H1 (cell line): ENCODE results near the gene OR5B3. TPM values are rescaled to one million over a fixed set of nuclear protein-coding genes. Genes with fewer than 3 reads are reported as not detected.

Experiments used
- CTCF ChIA-PET: fragments of 300-600 bp; sonication (Branson Sonifier 250); formaldehyde crosslinking; loops from one replicate; lab custom pipeline; 2021; ENCODE audit not compliant: partially characterized antibody; lab: Charles Lee
- POLR2A ChIA-PET: fragments of 300-600 bp; sonication (Branson Sonifier 250); formaldehyde crosslinking; loops from one replicate; lab custom pipeline; 2021; ENCODE audit warnings: inconsistent platforms; ENCODE audit not compliant: partially characterized antibody; lab: Charles Lee
- DNase-seq, 2 experiments: peaks; one replicate each; pipeline versions ENCODE4 v3.0.0 to v3.0.0-alpha.2; 2010 to 2022; ENCODE audit warnings: low spot score in 2 of 2, low read depth in 1 of 2, mixed read lengths in 1 of 2
- FAIRE-seq: peaks from 2 replicates; lab custom pipeline; 2011; peaks lifted over from hg19 to GRCh38; lab: Jason Lieb, UNC
- H2AFZ ChIP-seq: 2 replicates; pipeline ENCODE4 v1.8.1; 2012; ENCODE audit warnings: low read length, inconsistent platforms
- H2AK5ac ChIP-seq: 2 replicates; pipeline ENCODE4 v1.6.1; 2013; ENCODE audit warnings: low read depth, low read length
- H2BK120ac ChIP-seq: replicated peaks from 2 replicates; pipeline ENCODE3; 2013; ENCODE audit warnings: low read depth, low read length, inconsistent platforms
- H2BK12ac ChIP-seq: 2 replicates; pipeline ENCODE4 v1.6.1; 2013; ENCODE audit warnings: low read depth, low read length
- H2BK15ac ChIP-seq: 2 replicates; pipeline ENCODE4 v1.6.1; 2013; ENCODE audit warnings: low read length
- H2BK20ac ChIP-seq: 2 replicates; pipeline ENCODE4 v1.6.1; 2013; ENCODE audit warnings: low read length
- H2BK5ac ChIP-seq: 2 replicates; pipeline ENCODE4 v1.6.1; 2013; ENCODE audit warnings: low read depth, low read length
- H3K14ac ChIP-seq: 2 replicates; pipeline ENCODE4 v1.6.1; 2013; ENCODE audit warnings: inconsistent platforms; ENCODE audit not compliant: insufficient read length
- H3K18ac ChIP-seq: 2 replicates; pipeline ENCODE4 v1.6.1; 2013; ENCODE audit warnings: low read length; ENCODE audit errors: extremely low read depth
- H3K23ac ChIP-seq: 2 replicates; pipeline ENCODE4 v1.6.1; 2013; ENCODE audit warnings: inconsistent platforms; ENCODE audit not compliant: insufficient read length
- H3K23me2 ChIP-seq: 2 replicates; pipeline ENCODE4 v1.6.1; 2013; ENCODE audit warnings: low read depth, low read length
- H3K27ac ChIP-seq: 2 replicates; pipeline ENCODE4 v1.6.1; 2011; ENCODE audit warnings: low read depth, low read length, inconsistent platforms
- H3K27me3 ChIP-seq, 4 experiments: replicated peaks in 1 of 4; 1 replicate in 1 of 4; 2 replicates in 3 of 4; pipeline versions ENCODE4 v1.6.1 to v1.8.1; 2011 to 2013; ENCODE audit warnings: low read length in 3 of 4, mild to moderate bottlenecking in 3 of 4, inconsistent platforms in 2 of 4, mixed read lengths in 2 of 4, moderate library complexity in 1 of 4; ENCODE audit not compliant: control insufficient read depth in 3 of 4, insufficient read depth in 3 of 4; ENCODE audit errors: extremely low read depth in 1 of 4
- H3K36me3 ChIP-seq, 4 experiments: 2 replicates each; pipeline versions ENCODE4 v1.6.1 to v1.8.1; 2011 to 2013; ENCODE audit warnings: mild to moderate bottlenecking in 4 of 4, low read length in 3 of 4, moderate library complexity in 2 of 4, control low read depth in 1 of 4, inconsistent platforms in 1 of 4; ENCODE audit not compliant: insufficient read depth in 4 of 4, control insufficient read depth in 2 of 4
- H3K4ac ChIP-seq: replicated peaks from 2 replicates; pipeline ENCODE3; 2013; ENCODE audit warnings: low read length, low read depth, mixed read lengths, inconsistent platforms; ENCODE audit not compliant: insufficient read length
- H3K4me1 ChIP-seq, 4 experiments: replicated peaks in 1 of 4; 1 replicate in 1 of 4; 2 replicates in 3 of 4; pipeline versions ENCODE4 v1.6.1 to v1.8.1; 2011 to 2013; ENCODE audit warnings: low read length in 3 of 4, inconsistent platforms in 2 of 4, mixed read lengths in 1 of 4; ENCODE audit not compliant: insufficient read depth in 4 of 4, control insufficient read depth in 3 of 4
- H3K4me2 ChIP-seq, 2 experiments: 2 replicates each; pipeline versions ENCODE4 v1.6.1 to v1.8.1; 2011 to 2013; ENCODE audit warnings: low read depth in 2 of 2, low read length in 2 of 2, control low read depth in 1 of 2, inconsistent platforms in 1 of 2, mild to moderate bottlenecking in 1 of 2; ENCODE audit not compliant: insufficient read depth in 1 of 2
- H3K4me3 ChIP-seq, 4 experiments: fragments of 200-600, 300-600 bp in 1 of 4; sonication (generic), shearing (Covaris generic), sonication (Bioruptor Twin) in 1 of 4; 2 replicates each; pipeline versions ENCODE4 v1.5.1 to v1.8.1; 2011 to 2016; ENCODE audit warnings: low read length in 4 of 4, low read depth in 3 of 4, control low read depth in 2 of 4, inconsistent platforms in 2 of 4, mild to moderate bottlenecking in 2 of 4, mixed read lengths in 1 of 4, moderate library complexity in 1 of 4; ENCODE audit not compliant: insufficient read depth in 2 of 4; ENCODE audit errors: extremely low read depth in 1 of 4
- H3K56ac ChIP-seq: replicated peaks from 2 replicates; pipeline ENCODE3; 2013; ENCODE audit warnings: low read depth, mild to moderate bottlenecking, mixed read lengths, low read length, inconsistent platforms; ENCODE audit not compliant: insufficient read length
- H3K79me1 ChIP-seq: 2 replicates; pipeline ENCODE4 v1.6.1; 2013; ENCODE audit warnings: low read depth, low read length, control low read depth
- H3K79me2 ChIP-seq, 2 experiments: 2 replicates each; pipeline versions ENCODE4 v1.6.1 to v1.8.1; 2012 to 2013; ENCODE audit warnings: low read length in 2 of 2, mild to moderate bottlenecking in 2 of 2, inconsistent platforms in 1 of 2; ENCODE audit not compliant: insufficient read depth in 2 of 2, control insufficient read depth in 1 of 2
- H3K9ac ChIP-seq, 4 experiments: replicated peaks in 1 of 4; 1 replicate in 1 of 4; 2 replicates in 3 of 4; pipeline versions ENCODE4 v1.6.1 to v1.8.1; 2011 to 2013; ENCODE audit warnings: low read depth in 3 of 4, low read length in 3 of 4, control low read depth in 2 of 4, mild to moderate bottlenecking in 2 of 4, moderate library complexity in 2 of 4, inconsistent platforms in 1 of 4; ENCODE audit errors: extremely low read depth in 1 of 4
- H3K9me3 ChIP-seq, 2 experiments: 2 replicates each; pipeline versions ENCODE4 v1.6.1 to v1.8.1; 2012 to 2013; ENCODE audit warnings: mild to moderate bottlenecking in 2 of 2, moderate library complexity in 2 of 2, control low read depth in 1 of 2, inconsistent platforms in 1 of 2, low read depth in 1 of 2, low read length in 1 of 2, mixed read lengths in 1 of 2; ENCODE audit not compliant: insufficient read depth in 2 of 2
- H4K20me1 ChIP-seq, 2 experiments: replicated peaks in 1 of 2; 2 replicates each; pipeline versions ENCODE3 to v1.8.1; 2011 to 2013; ENCODE audit warnings: inconsistent platforms in 2 of 2, low read length in 2 of 2, mild to moderate bottlenecking in 1 of 2; ENCODE audit not compliant: insufficient read depth in 2 of 2, control insufficient read depth in 1 of 2
- H4K5ac ChIP-seq: 2 replicates; pipeline ENCODE4 v1.6.1; 2013; ENCODE audit warnings: low read length, low read depth, mixed read lengths, inconsistent platforms; ENCODE audit not compliant: insufficient read length
- H4K8ac ChIP-seq: 2 replicates; pipeline ENCODE4 v1.8.0; 2013; ENCODE audit warnings: mild to moderate bottlenecking, moderate library complexity, low read length, inconsistent platforms; ENCODE audit not compliant: insufficient read depth; ENCODE audit errors: extremely low read depth
- H4K91ac ChIP-seq: replicated peaks from 2 replicates; pipeline ENCODE3; 2013; ENCODE audit warnings: low read length, mixed read lengths, inconsistent platforms; ENCODE audit not compliant: insufficient read length
- CHD2 ChIP-seq: IDR thresholded peaks from 2 replicates; pipeline ENCODE4 v1.6.1; 2012; ENCODE audit warnings: low read length, improper control_type of control experiment
- CREB1 ChIP-seq: IDR thresholded peaks from 2 replicates; pipeline ENCODE4 v1.6.1; 2012; ENCODE audit warnings: inconsistent platforms
- EP300 ChIP-seq, 2 experiments: IDR thresholded peaks; 1 replicate in 1 of 2; 2 replicates in 1 of 2; pipeline ENCODE4 v1.6.1; 2011 to 2012; ENCODE audit warnings: low read depth in 2 of 2, low read length in 2 of 2, mild to moderate bottlenecking in 2 of 2, borderline replicate concordance in 1 of 2, inconsistent platforms in 1 of 2, moderate library complexity in 1 of 2
- FOSL1 ChIP-seq: IDR thresholded peaks from 2 replicates; pipeline ENCODE4 v1.6.1; 2011; ENCODE audit warnings: mild to moderate bottlenecking, low read depth, low read length, moderate library complexity; ENCODE audit not compliant: insufficient read depth
- GABPA ChIP-seq: IDR thresholded peaks from 2 replicates; pipeline ENCODE4 v1.6.1; 2011; ENCODE audit warnings: mild to moderate bottlenecking, low read length, moderate library complexity, borderline replicate concordance; ENCODE audit not compliant: insufficient read depth
- KDM1A ChIP-seq: fragments of 200-600, 300-600 bp; sonication (generic); IDR thresholded peaks from 2 replicates; pipeline ENCODE4 v1.7.1; 2016; ENCODE audit warnings: mild to moderate bottlenecking, low read length, borderline replicate concordance
- RAD21 ChIP-seq, 2 experiments: IDR thresholded peaks in 1 of 2; conservative IDR thresholded peaks in 1 of 2; 2 replicates each; pipeline ENCODE4 v1.6.1; 2011; ENCODE audit warnings: low read depth in 2 of 2, low read length in 2 of 2, improper control_type of control experiment in 1 of 2, inconsistent platforms in 1 of 2, mild to moderate bottlenecking in 1 of 2, moderate library complexity in 1 of 2
- SAP30 ChIP-seq: fragments of 300-600 bp; sonication (generic); IDR thresholded peaks from 2 replicates; pipeline ENCODE4 v1.7.1; 2012; ENCODE audit warnings: low read length, moderate library complexity, mild to moderate bottlenecking, inconsistent platforms; ENCODE audit not compliant: insufficient read depth, insufficient replicate concordance
- TCF12 ChIP-seq: IDR thresholded peaks from 2 replicates; pipeline ENCODE4 v1.6.1; 2011; ENCODE audit warnings: low read depth, mild to moderate bottlenecking, low read length
- ZNF274 ChIP-seq: IDR thresholded peaks from 2 replicates; pipeline ENCODE4 v1.7.0; 2012; ENCODE audit warnings: low read length, borderline replicate concordance; ENCODE audit errors: extremely low read depth
- WGBS, 2 experiments: shearing (Covaris generic) in 1 of 2; methylation state at CpG; one replicate each; pipeline versions ENCODE4 v1.1.6 to v1.1.7; 2013 to 2015; ENCODE audit warnings: low lambda C conversion rate in 2 of 2, mixed read lengths in 2 of 2, inconsistent platforms in 1 of 2, low coverage in 1 of 2, missing lambda C conversion rate in 1 of 2; ENCODE audit not compliant: insufficient replicate concordance in 2 of 2, insufficient coverage in 1 of 2, insufficient read length in 1 of 2; ENCODE audit errors: extremely low coverage in 1 of 2, missing lambda C conversion rate in 1 of 2; 5-methylcytosine and 5-hydroxymethylcytosine counted together
- polyA plus RNA-seq, 7 experiments: library from polyadenylated mRNA; depleted of rRNA in 3 of 7; stranded (reverse) in 5 of 7; unstranded in 2 of 7; fragments of >200 nt in 5 of 7; fragments of 200-250 nt in 2 of 7; gene quantifications; 1 replicate in 5 of 7; 2 replicates in 1 of 7; 4 replicates in 1 of 7; pipeline versions ENCODE4 v1.2.1 to v1.2.3, GENCODE V29; 2011 to 2013; ENCODE audit warnings: missing spikeins in 2 of 7, mixed read lengths in 2 of 7
- total RNA-seq: library from RNA; stranded (reverse); fragmentation: NEBNext Ultra II Directional; extraction: Animal tissue kit (Norgen Biotek cat#: 25700); gene quantifications from 2 replicates; pipeline ENCODE4 v1.2.1, GENCODE V29; 2021
- TF ChIP-seq, protein P1 (sequence below), 3 experiments: IDR thresholded peaks; 1 replicate in 2 of 3; 2 replicates in 1 of 3; pipeline versions ENCODE4 v1.5.1 to v1.6.1; 2011; ENCODE audit warnings: low read length in 3 of 3, mild to moderate bottlenecking in 3 of 3, inconsistent platforms in 2 of 3, low read depth in 1 of 3, moderate library complexity in 1 of 3; ENCODE audit not compliant: insufficient read depth in 1 of 3; ENCODE audit errors: control extremely low read depth in 1 of 3

Gene OR5B3
- total and polyA plus RNA-seq, 2 of the 8 experiments (the other 6 are each of a cell fraction or from before 2014, with no cell fraction given) = not detected

DNA sequence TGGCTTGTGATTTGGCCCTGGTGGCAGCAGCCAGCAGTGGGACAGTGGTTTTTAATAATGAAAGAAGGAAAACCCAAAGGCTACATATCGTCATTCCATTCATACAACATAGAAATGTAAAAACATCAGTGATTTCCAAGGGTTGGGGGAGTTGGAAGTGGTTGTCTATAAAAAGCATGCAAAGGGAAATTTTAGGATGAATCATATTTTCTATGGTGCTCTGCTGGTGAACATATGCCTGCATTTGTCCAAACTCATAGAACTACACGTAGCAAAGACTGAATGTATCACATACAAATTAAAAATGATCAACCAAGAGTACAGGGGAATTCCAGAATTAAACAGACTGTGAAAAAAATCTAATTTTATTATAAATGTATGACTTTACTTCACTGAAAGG is 11.1 kb downstream of the OR5B3 start:
- Histone ChIP-seq H3K4ac (no peak overlapping the region), H3K14ac (no peak overlapping the region), H3K4me3 (no peak overlapping the region), H3K9ac (no peak overlapping the region), H2AFZ (no peak overlapping the region), H3K23ac (no peak overlapping the region), H3K79me2 (no peaks in the 10 kb centered on the region), H3K56ac (no peak overlapping the region), H2BK5ac (no peak overlapping the region), H3K27ac (no peak overlapping the region), H4K8ac (no peak overlapping the region), H3K18ac (no peak overlapping the region), H4K5ac (no peak overlapping the region), H3K9me3 (peaks cover 9 to 18% of the 10 kb centered on the region in 2 experiments), H2BK12ac (no peak overlapping the region), H3K23me2 (no peaks in the 10 kb centered on the region), H3K79me1 (no peaks in the 10 kb centered on the region), H3K4me1 (no peaks in the 10 kb centered on the region), H3K4me2 (no peak overlapping the region), H4K91ac (no peak overlapping the region), H3K36me3 (no peaks in the 10 kb centered on the region), H4K20me1 (no peaks in the 10 kb centered on the region), H2BK120ac (no peak overlapping the region), H2BK20ac (no peak overlapping the region), H3K27me3 (no peaks in the 10 kb centered on the region), H2BK15ac (no peak overlapping the region), H2AK5ac (no peak overlapping the region)
- ChIA-PET CTCF (no interaction called here), POLR2A (no interaction called here)
- DNase-seq (no peak), FAIRE-seq (no peak)
- WGBS, 2 experiments = 81% methylated on average over 2 of the region's 2 CpGs; no CpG with 5 or more reads in 1 of the 2 experiments
- TF ChIP-seq ZNF274 = no peak
- TF ChIP-seq, protein P1, sequence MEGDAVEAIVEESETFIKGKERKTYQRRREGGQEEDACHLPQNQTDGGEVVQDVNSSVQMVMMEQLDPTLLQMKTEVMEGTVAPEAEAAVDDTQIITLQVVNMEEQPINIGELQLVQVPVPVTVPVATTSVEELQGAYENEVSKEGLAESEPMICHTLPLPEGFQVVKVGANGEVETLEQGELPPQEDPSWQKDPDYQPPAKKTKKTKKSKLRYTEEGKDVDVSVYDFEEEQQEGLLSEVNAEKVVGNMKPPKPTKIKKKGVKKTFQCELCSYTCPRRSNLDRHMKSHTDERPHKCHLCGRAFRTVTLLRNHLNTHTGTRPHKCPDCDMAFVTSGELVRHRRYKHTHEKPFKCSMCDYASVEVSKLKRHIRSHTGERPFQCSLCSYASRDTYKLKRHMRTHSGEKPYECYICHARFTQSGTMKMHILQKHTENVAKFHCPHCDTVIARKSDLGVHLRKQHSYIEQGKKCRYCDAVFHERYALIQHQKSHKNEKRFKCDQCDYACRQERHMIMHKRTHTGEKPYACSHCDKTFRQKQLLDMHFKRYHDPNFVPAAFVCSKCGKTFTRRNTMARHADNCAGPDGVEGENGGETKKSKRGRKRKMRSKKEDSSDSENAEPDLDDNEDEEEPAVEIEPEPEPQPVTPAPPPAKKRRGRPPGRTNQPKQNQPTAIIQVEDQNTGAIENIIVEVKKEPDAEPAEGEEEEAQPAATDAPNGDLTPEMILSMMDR (IDR thresholded peaks at IDR 0.05; ENCODE audit: control extremely low read depth in 1 of 3, insufficient read depth in 1 of 3, low read depth in 1 of 3, low read length in 3 of 3) = no peak
- TF ChIP-seq TCF12 = no peak
- TF ChIP-seq KDM1A = no peak
- TF ChIP-seq CREB1 = no peak
- no peak for TF ChIP-seq EP300 (IDR thresholded peaks at IDR 0.05; ENCODE audit: borderline replicate concordance in 1 of 2, low read depth in 2 of 2, low read length in 2 of 2)
- no peak for TF ChIP-seq SAP30
- no peak for TF ChIP-seq GABPA
- no peak for TF ChIP-seq RAD21 (IDR thresholded peaks at IDR 0.05 in 1 of 2, conservative IDR thresholded peaks at IDR 0.05 in 1 of 2; ENCODE audit: low read depth in 2 of 2, low read length in 2 of 2)
- TF ChIP-seq CHD2 = no peak
- no peak for TF ChIP-seq FOSL1
